Measurements from ENCODE around the gene TEAD4.

TEAD4 gene

DNA sequence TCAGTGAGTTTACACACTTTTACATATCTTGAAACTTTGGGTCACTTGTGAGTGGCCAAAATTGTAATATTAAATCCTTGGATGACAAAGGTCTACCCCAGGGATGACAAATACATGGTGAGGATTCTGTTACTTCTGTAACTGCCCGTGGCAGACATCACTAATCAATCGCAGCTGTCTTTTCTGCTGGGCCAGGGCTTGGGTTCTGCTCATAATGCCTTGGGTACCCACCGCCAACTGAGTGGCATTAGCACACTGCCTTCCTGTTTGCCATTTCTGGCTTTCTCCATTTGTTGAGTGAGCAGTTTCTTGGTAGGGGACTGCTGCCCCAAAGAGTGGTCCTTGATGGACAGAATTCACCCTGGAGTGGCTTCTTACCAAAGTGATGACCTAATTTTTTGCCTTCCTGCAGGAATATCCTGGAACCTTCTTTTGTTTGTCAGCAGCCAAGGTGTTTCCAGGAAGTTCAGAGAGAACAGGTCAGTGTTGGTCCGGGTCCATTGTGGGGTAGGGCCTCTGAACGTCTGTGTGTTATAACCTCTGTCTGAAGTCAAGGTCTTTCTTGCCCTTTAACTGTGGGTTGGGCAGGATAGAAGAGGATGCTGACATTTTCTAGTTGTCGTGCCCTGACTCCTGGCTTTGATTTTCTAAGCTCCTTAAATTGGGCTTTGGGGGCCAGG lies 124.2 kb downstream of the TEAD4 start:
- no peaks in the 10 kb centered on the region for H3K9me3 ChIP-seq (ENCODE audit: severe bottlenecking)
- H3K27me3 ChIP-seq (ENCODE audit: insufficient read depth, low read depth, severe bottlenecking) = no peaks in the 10 kb centered on the region
- no peak for DNase-seq
- no peak overlapping the region for H3K27ac ChIP-seq
- no peak overlapping the region for H3K4me3 ChIP-seq (ENCODE audit: low read depth, low read length)
- TF ChIP-seq, protein P1, sequence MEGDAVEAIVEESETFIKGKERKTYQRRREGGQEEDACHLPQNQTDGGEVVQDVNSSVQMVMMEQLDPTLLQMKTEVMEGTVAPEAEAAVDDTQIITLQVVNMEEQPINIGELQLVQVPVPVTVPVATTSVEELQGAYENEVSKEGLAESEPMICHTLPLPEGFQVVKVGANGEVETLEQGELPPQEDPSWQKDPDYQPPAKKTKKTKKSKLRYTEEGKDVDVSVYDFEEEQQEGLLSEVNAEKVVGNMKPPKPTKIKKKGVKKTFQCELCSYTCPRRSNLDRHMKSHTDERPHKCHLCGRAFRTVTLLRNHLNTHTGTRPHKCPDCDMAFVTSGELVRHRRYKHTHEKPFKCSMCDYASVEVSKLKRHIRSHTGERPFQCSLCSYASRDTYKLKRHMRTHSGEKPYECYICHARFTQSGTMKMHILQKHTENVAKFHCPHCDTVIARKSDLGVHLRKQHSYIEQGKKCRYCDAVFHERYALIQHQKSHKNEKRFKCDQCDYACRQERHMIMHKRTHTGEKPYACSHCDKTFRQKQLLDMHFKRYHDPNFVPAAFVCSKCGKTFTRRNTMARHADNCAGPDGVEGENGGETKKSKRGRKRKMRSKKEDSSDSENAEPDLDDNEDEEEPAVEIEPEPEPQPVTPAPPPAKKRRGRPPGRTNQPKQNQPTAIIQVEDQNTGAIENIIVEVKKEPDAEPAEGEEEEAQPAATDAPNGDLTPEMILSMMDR (IDR thresholded peaks at IDR 0.05; ENCODE audit: low read depth, low read length) = no peak
- peaks cover 8% of the 10 kb centered on the region for H3K36me3 ChIP-seq

DNA sequence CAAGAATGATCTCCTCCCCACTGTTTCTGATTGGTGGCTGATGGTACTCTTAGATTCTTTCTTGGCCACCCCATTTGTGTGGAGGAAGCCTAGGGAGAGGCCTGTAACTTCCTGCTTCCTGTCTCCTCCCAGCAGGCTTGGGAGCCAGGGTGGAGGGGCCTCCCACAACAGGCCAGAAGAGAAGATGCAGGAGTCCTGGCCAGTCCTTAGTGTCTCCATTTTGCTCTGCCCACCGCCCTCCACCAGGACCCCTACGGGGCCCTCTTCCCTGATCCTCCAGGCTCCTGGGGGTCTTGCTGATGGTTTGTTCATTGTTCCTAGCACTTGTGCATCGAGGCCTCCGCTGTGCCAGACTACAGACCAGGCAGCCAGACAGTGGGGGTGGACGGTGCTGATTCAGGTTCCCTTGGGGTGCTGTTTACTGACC lies 124.7 kb downstream of the TEAD4 start:
- no peak for DNase-seq
- Histone ChIP-seq H3K27me3 (ENCODE audit: insufficient read depth, low read depth, severe bottlenecking) (no peaks in the 10 kb centered on the region), H3K36me3 (peaks cover 8% of the 10 kb centered on the region), H3K27ac (no peak overlapping the region), H3K9me3 (ENCODE audit: severe bottlenecking) (no peaks in the 10 kb centered on the region), H3K4me3 (ENCODE audit: low read depth, low read length) (no peak overlapping the region)
- TF ChIP-seq, protein P1 (IDR thresholded peaks at IDR 0.05; ENCODE audit: low read depth, low read length) = no peak

DNA sequence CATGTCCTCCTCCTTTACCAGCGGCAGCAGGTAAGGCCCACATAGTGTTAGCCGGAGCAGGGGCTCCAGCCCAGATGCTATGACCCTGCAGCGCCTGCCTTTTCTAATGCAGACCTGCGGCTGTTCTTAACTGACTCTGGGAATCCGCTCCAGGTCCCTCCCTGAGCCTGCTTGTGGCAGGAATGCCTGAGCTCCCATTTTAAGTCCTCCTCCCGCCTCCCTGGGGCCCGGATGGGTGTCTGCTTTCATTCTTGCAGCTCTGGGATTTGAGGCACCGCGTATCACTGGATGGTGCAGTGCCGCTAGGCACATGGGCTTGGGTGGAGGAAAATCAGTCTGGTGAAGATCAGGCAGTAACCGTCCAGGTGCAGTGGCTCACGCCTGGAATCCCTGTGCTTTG lies 125.5 kb downstream of the TEAD4 start:
- TF ChIP-seq, protein P1 (IDR thresholded peaks at IDR 0.05; ENCODE audit: low read depth, low read length) = no peak
- no peak overlapping the region for H3K27ac ChIP-seq

DNA sequence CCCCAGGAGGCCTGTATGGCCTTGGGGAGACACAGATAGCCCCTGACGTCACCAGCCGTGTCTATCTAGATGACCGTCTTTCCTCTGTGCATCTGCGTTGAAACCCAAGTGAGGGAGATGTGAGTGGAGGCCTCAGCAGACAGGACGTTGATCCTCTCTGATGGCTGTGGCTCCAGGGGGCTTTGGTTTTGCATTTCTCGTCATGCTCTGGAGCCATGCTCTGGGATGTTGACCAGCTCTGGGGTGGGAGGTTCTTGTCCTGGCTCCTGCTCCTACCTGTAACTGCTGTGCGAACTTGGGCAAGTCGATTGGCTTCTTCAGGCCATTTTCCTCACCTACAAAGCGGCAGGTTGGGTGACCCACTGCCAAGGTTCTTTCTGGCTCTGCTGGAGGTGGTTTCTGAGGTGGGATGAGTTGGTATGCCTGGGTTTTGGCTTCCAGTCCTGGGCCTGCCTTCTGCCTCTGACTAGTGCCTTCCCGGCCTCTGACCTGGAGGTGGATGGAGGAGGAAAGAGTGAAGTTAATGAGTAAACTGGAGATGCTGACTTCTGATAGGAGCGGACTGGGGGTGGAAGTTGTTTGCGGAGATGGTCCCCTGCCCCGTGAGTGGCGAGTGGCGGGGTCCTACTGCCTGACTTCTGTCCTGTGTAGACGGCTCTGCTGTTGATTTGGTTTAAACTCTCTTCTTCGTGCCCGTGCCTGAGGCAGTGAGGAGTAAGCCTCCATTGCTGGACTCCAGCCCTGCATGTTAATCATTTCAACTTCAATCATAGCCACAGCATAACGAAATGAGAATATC lies 126.3 kb downstream of the TEAD4 start:
- no peak overlapping the region for H3K27ac ChIP-seq
- TF ChIP-seq, protein P1 (IDR thresholded peaks at IDR 0.05; ENCODE audit: low read depth, low read length) = no peak
- DNase-seq = no peak
- no peaks in the 10 kb centered on the region for H3K9me3 ChIP-seq (ENCODE audit: severe bottlenecking)
- peaks cover 8% of the 10 kb centered on the region for H3K36me3 ChIP-seq
- no peaks in the 10 kb centered on the region for H3K27me3 ChIP-seq (ENCODE audit: insufficient read depth, low read depth, severe bottlenecking)
- H3K4me3 ChIP-seq (ENCODE audit: low read depth, low read length) = no peak overlapping the region

More for the DNA sequence above, 125.5 kb downstream of the TEAD4 start:
- no peak for DNase-seq
- Histone ChIP-seq H3K36me3 (peaks cover 8% of the 10 kb centered on the region), H3K9me3 (ENCODE audit: severe bottlenecking) (no peaks in the 10 kb centered on the region), H3K4me3 (ENCODE audit: low read depth, low read length) (no peak overlapping the region), H3K27me3 (ENCODE audit: insufficient read depth, low read depth, severe bottlenecking) (no peaks in the 10 kb centered on the region)

DNA sequence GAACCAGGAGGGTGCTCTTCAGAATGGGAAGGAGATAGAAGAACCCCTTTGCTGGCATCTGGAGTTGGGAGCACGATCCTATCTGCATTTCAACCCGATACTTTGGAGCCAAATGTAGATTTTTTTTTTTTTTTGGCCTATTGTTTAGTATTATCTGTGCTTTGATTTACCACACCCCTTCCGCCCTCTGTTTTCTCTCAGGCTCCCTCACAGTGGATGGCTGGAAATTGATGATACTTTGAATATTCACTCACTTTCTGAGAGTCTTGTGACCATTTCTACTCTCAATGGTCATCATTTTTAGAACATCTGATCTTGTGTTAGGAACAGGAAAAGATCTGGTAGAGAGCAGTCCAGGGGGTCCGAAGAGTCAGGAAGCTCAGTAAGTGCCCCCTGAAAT lies 127.0 kb downstream of the TEAD4 start:
- Histone ChIP-seq H3K4me3 (ENCODE audit: low read depth, low read length) (no peak overlapping the region), H3K27ac (no peak overlapping the region)
- TF ChIP-seq, protein P1 (IDR thresholded peaks at IDR 0.05; ENCODE audit: low read depth, low read length) = no peak

More for the DNA sequence above, 127.0 kb downstream of the TEAD4 start:
- peaks cover 8% of the 10 kb centered on the region for H3K36me3 ChIP-seq
- no peak for DNase-seq
- H3K27me3 ChIP-seq (ENCODE audit: insufficient read depth, low read depth, severe bottlenecking) = no peaks in the 10 kb centered on the region
- no peaks in the 10 kb centered on the region for H3K9me3 ChIP-seq (ENCODE audit: severe bottlenecking)

Measured in WERI-Rb-1 (cell line).